ENCODE data around the gene SPATA46.

The SPATA46 gene

DNA sequence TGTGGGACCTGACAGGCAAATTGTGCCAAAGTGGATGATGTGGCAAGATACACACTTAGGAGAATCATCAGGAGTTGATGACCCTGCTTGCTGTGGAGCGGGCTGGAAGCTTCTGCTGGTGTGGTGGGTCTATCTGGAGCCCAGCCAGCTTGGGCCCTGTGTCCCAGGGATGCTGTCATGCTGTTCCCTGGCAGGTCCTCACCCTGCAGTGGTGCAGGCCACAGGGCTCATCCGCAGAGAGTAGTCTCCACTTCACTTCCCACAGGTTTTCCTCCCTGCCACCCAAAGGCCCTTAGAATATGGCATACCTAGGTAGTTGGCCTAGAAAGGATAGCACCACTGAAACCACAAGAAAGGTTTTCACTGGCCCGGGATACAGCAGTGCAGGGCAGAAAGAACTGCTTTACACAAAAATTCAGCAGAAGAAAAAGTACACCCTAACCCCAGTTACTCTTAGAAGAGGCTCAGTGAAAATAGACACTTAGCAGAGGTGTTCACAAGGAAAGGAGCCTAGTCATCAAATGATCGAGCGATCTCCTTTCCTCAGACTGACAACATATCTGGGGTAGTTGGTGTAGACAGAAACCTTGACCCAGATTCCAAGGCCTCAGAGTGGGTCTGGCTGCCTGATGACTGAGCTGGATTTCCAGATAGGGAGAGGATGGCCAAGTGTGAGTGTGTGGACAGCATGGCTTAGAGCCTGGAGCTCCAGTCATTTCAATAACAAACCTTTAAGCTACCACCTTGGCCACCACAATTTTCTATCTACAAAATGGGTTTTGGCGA, 3.6 kb upstream of the SPATA46 start:
- no peak overlapping the region for H3K4me2 ChIP-seq (ENCODE audit: low read depth, low read length, poor library complexity, severe bottlenecking)
- H4K20me1 ChIP-seq (ENCODE audit: low read depth, low read length) = no peaks in the 10 kb centered on the region

DNA sequence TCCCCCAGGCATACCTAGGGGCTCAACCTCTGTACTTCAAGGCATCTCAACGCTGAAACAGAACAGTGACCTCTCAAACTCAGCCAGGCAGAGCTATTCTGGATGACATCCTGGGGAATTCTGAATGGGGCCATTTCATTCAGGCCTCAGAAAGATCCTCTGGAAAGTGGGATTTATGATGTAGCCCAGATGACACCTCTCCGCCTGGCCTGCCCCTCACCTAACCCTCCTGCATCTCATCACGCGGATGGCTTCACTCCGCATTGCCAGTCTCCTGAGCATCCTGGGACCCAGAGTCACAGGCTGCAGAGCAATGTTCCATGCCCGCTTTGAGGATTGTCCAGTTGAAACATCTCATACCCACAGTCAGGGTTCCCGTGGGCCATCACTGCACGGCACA, 1.2 kb downstream of the SPATA46 start:
- Histone ChIP-seq H3K27ac (ENCODE audit: low read depth, low read length) (no peak overlapping the region), H2AFZ (ENCODE audit: low read depth, low read length, severe bottlenecking) (no peak overlapping the region), H3K9me3 (ENCODE audit: insufficient read depth, low read length) (no peaks in the 10 kb centered on the region)

More for the DNA sequence above, 3.6 kb upstream of the SPATA46 start:
- no peaks in the 10 kb centered on the region for H3K79me2 ChIP-seq (ENCODE audit: insufficient read depth, low read length)
- H3K9ac ChIP-seq (ENCODE audit: low read length) = no peak overlapping the region
- H3K27ac ChIP-seq (ENCODE audit: low read depth, low read length) = no peak overlapping the region
- no peaks in the 10 kb centered on the region for H3K36me3 ChIP-seq (ENCODE audit: low read length)
- H3K4me3 ChIP-seq (ENCODE audit: insufficient read depth, low read length, poor library complexity, severe bottlenecking) = no peak overlapping the region
- no peaks in the 10 kb centered on the region for H3F3A ChIP-seq (ENCODE audit: insufficient read depth)
- no peaks in the 10 kb centered on the region for H3K27me3 ChIP-seq (ENCODE audit: low read length)
- TF ChIP-seq EZH2phosphoT487 (conservative IDR thresholded peaks at IDR 0.05; ENCODE audit: low read length) = no peak
- TF ChIP-seq, protein P1, sequence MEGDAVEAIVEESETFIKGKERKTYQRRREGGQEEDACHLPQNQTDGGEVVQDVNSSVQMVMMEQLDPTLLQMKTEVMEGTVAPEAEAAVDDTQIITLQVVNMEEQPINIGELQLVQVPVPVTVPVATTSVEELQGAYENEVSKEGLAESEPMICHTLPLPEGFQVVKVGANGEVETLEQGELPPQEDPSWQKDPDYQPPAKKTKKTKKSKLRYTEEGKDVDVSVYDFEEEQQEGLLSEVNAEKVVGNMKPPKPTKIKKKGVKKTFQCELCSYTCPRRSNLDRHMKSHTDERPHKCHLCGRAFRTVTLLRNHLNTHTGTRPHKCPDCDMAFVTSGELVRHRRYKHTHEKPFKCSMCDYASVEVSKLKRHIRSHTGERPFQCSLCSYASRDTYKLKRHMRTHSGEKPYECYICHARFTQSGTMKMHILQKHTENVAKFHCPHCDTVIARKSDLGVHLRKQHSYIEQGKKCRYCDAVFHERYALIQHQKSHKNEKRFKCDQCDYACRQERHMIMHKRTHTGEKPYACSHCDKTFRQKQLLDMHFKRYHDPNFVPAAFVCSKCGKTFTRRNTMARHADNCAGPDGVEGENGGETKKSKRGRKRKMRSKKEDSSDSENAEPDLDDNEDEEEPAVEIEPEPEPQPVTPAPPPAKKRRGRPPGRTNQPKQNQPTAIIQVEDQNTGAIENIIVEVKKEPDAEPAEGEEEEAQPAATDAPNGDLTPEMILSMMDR (IDR thresholded peaks at IDR 0.05; ENCODE audit: insufficient read depth, low read length, poor library complexity, severe bottlenecking) = no peak
- no peaks in the 10 kb centered on the region for H3K9me3 ChIP-seq (ENCODE audit: insufficient read depth, low read length)
- H2AFZ ChIP-seq (ENCODE audit: low read depth, low read length, severe bottlenecking) = no peak overlapping the region
- H3K9me2 ChIP-seq (replicated peaks; ENCODE audit: insufficient read depth, low read length) = no peaks in the 10 kb centered on the region

DNA sequence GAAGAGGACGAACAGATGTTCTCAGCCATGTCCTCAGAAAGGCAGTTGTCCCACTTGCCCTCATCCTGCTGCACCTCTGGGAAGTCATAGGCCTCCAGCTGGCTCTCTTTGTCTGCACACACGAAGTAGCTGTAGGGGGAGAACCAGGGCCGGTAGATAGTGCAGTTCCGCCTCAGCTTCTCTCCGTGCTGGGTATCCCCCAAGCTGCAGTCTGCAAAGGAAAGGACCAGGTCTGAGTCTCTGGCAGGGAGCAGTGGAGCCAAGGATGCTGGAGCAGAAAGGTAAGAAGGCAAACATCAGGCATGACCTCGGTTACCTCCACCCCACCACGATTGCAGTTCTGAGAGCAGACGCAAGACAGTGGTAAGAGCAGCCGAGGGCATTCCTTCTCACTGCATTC, 2.2 kb downstream of the SPATA46 start:
- TF ChIP-seq, protein P1 (IDR thresholded peaks at IDR 0.05; ENCODE audit: insufficient read depth, low read length, poor library complexity, severe bottlenecking) = no peak
- no peak for TF ChIP-seq EZH2phosphoT487 (conservative IDR thresholded peaks at IDR 0.05; ENCODE audit: low read length)

More for the DNA sequence above, 1.2 kb downstream of the SPATA46 start:
- Histone ChIP-seq H3K27me3 (ENCODE audit: low read length) (no peaks in the 10 kb centered on the region), H3K4me3 (ENCODE audit: insufficient read depth, low read length, poor library complexity, severe bottlenecking) (no peak overlapping the region), H4K20me1 (ENCODE audit: low read depth, low read length) (no peaks in the 10 kb centered on the region), H3K9me2 (replicated peaks; ENCODE audit: insufficient read depth, low read length) (no peaks in the 10 kb centered on the region), H3K79me2 (ENCODE audit: insufficient read depth, low read length) (no peaks in the 10 kb centered on the region), H3F3A (ENCODE audit: insufficient read depth) (no peaks in the 10 kb centered on the region), H3K36me3 (ENCODE audit: low read length) (no peaks in the 10 kb centered on the region), H3K4me2 (ENCODE audit: low read depth, low read length, poor library complexity, severe bottlenecking) (no peak overlapping the region), H3K9ac (ENCODE audit: low read length) (no peak overlapping the region)
- TF ChIP-seq, protein P1 (IDR thresholded peaks at IDR 0.05; ENCODE audit: insufficient read depth, low read length, poor library complexity, severe bottlenecking) = no peak
- no peak for TF ChIP-seq EZH2phosphoT487 (conservative IDR thresholded peaks at IDR 0.05; ENCODE audit: low read length)

More for the DNA sequence above, 2.2 kb downstream of the SPATA46 start:
- Histone ChIP-seq H3K9me2 (replicated peaks; ENCODE audit: insufficient read depth, low read length) (no peaks in the 10 kb centered on the region), H3K4me2 (ENCODE audit: low read depth, low read length, poor library complexity, severe bottlenecking) (no peak overlapping the region), H4K20me1 (ENCODE audit: low read depth, low read length) (no peaks in the 10 kb centered on the region), H3K27ac (ENCODE audit: low read depth, low read length) (no peak overlapping the region), H3K9me3 (ENCODE audit: insufficient read depth, low read length) (no peaks in the 10 kb centered on the region), H3K4me3 (ENCODE audit: insufficient read depth, low read length, poor library complexity, severe bottlenecking) (no peak overlapping the region), H3K27me3 (ENCODE audit: low read length) (no peaks in the 10 kb centered on the region), H3K36me3 (ENCODE audit: low read length) (no peaks in the 10 kb centered on the region), H3K79me2 (ENCODE audit: insufficient read depth, low read length) (no peaks in the 10 kb centered on the region), H3K9ac (ENCODE audit: low read length) (no peak overlapping the region), H2AFZ (ENCODE audit: low read depth, low read length, severe bottlenecking) (no peak overlapping the region), H3F3A (ENCODE audit: insufficient read depth) (no peaks in the 10 kb centered on the region)

Data from SU-DHL-6 (cell line).